OCI-LY1 (cell line): ENCODE data around the gene INPP5B.

Experiments used
- CTCF ChIP-seq: fragments of 200-600 bp; sonication (generic), shearing (Covaris generic); IDR thresholded peaks from 2 replicates; pipeline ENCODE4 v1.5.1; 2017; ENCODE audit warnings: mild to moderate bottlenecking, antibody characterized with exemption, low read length, moderate library complexity, mixed read lengths
- EZH2 ChIP-seq: fragments of 200-600 bp; sonication (generic), shearing (Covaris generic); IDR thresholded peaks from 2 replicates; pipeline ENCODE4 v1.8.0; 2017; ENCODE audit warnings: borderline replicate concordance, mixed run types, mild to moderate bottlenecking, antibody characterized with exemption, low read length, moderate library complexity, mixed read lengths

GRCh38 chr1:37954316-37954971, 7.6 kb upstream of the INPP5B start:
- TF ChIP-seq CTCF (no peak), EZH2 (no peak)
